ENCODE measurements around the gene CMSS1. TPM values are rescaled to one million over a fixed set of nuclear protein-coding genes. Genes with fewer than 3 reads are reported as not detected.

CMSS1 gene
- total and polyA plus RNA-seq, 2 donors (not counting 1 experiment from before 2014, with no cell fraction given), result 7.3 to 22.8 TPM

- Histone ChIP-seq H3K4me2 (replicated peaks; ENCODE audit: low read depth, low read length, poor library complexity, severe bottlenecking) (no peak overlapping the region), H2AFZ (ENCODE audit: insufficient read depth, low read depth, low read length, poor library complexity, severe bottlenecking) (no peak overlapping the region), H3K4me1 (ENCODE audit: control insufficient read depth in 2 of 2, insufficient read depth in 2 of 2, low read length in 2 of 2) (no peaks in the 10 kb centered on the region), H3K36me3 (replicated peaks in 1 of 2; ENCODE audit: control extremely low read depth in 1 of 2, control insufficient read depth in 1 of 2, extremely low read depth in 1 of 2, insufficient read depth in 2 of 2, low read length in 1 of 2) (no peaks in the 10 kb centered on the region), H3K27ac (ENCODE audit: low read length in 2 of 2) (no peak overlapping the region), H3K79me2 (ENCODE audit: control insufficient read depth, insufficient read depth, low read length) (no peaks in the 10 kb centered on the region), H3K4me3 (ENCODE audit: control extremely low read depth in 1 of 5, extremely low read depth in 1 of 5, insufficient read depth in 1 of 5, low read depth in 2 of 5, low read length in 4 of 5) (no peak overlapping the region), H3K9ac (ENCODE audit: low read length) (no peak overlapping the region), H3K9me3 (ENCODE audit: control extremely low read depth in 1 of 3, control insufficient read depth in 2 of 3, insufficient read depth in 1 of 3, low read length in 2 of 3) (no peaks in the 10 kb centered on the region), H3K27me3 (replicated peaks in 1 of 4; ENCODE audit: control extremely low read depth in 1 of 4, control insufficient read depth in 3 of 4, insufficient read depth in 4 of 4, low read length in 3 of 4) (no peaks in the 10 kb centered on the region), H4K20me1 (ENCODE audit: control insufficient read depth, insufficient read depth, low read length, poor library complexity, severe bottlenecking) (no peaks in the 10 kb centered on the region)
- no peaks in the 10 kb centered on the region for H3K27me3 Mint-ChIP-seq
- CTCF ChIA-PET, result interaction anchor here (1.1 kb wide), 1 partner anchor 294 kb away, joined by 3 read pairs; no protein-coding TSS in a partner anchor
- H3K4me1 Mint-ChIP-seq, result no peaks in the 10 kb centered on the region
- H3K9me3 Mint-ChIP-seq (ENCODE audit: insufficient read depth), result no peaks in the 10 kb centered on the region
- DNase-seq, result no peak
- TF ChIP-seq EZH2 (IDR thresholded peaks at IDR 0.05; ENCODE audit: borderline replicate concordance, insufficient read depth, low read depth, low read length, poor library complexity, severe bottlenecking) (no peak), CTCF (IDR thresholded peaks at IDR 0.05) (no peak)
- POLR2A ChIA-PET, result no interaction called here
- H3K4me3 Mint-ChIP-seq, result no peak overlapping the region
- ATAC-seq (ENCODE audit: low read depth), result no peak
- intact Hi-C loops (cut with micrococcal nuclease), result no loop called here
- 67% methylated on average over 1 of the region's 5 CpGs for WGBS (ENCODE audit: insufficient coverage)
- H3K27ac Mint-ChIP-seq, result no peak overlapping the region
These were observed 307.7 kb downstream of the CMSS1 start for GRCh38 chr3:100125161-100125938.

DNA sequence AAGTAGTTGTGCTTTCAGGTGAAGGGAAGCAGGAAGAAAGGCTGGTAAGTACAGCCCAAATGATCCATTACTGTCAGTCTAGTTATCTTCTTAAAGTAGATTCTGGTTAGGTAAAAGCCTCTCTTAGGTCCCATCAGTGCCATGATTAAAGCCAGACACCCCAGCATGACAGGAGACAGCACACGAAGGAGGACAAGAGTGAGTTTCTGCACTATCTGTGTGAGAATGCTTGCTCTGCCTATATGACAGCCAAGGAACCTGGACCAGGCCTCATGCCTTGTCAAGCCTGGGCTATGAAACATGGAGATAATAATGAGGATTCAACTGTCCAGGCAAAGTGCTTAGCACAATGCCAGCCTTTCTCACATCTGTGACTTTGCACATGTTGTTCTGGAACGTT, 310.1 kb downstream of the CMSS1 start:
- ATAC-seq (ENCODE audit: low read depth) (no peak), DNase-seq (no peak)
- H3K9me3 Mint-ChIP-seq (ENCODE audit: insufficient read depth), result no peaks in the 10 kb centered on the region
- H3K79me2 ChIP-seq (ENCODE audit: control insufficient read depth, insufficient read depth, low read length), result no peaks in the 10 kb centered on the region
- no peak for TF ChIP-seq CTCF (IDR thresholded peaks at IDR 0.05)
- TF ChIP-seq EZH2 (IDR thresholded peaks at IDR 0.05; ENCODE audit: borderline replicate concordance, insufficient read depth, low read depth, low read length, poor library complexity, severe bottlenecking), result no peak
- H4K20me1 ChIP-seq (ENCODE audit: control insufficient read depth, insufficient read depth, low read length, poor library complexity, severe bottlenecking), result no peaks in the 10 kb centered on the region
- 92% methylated on average over 2 of the region's 2 CpGs for WGBS (ENCODE audit: insufficient coverage)
- no peaks in the 10 kb centered on the region for H3K27me3 Mint-ChIP-seq
- CTCF ChIA-PET, result no interaction called here
- no peaks in the 10 kb centered on the region for H3K4me1 Mint-ChIP-seq
- H3K4me3 ChIP-seq (ENCODE audit: control extremely low read depth in 1 of 5, extremely low read depth in 1 of 5, insufficient read depth in 1 of 5, low read depth in 2 of 5, low read length in 4 of 5), result no peak overlapping the region
- H3K27me3 ChIP-seq (replicated peaks in 1 of 4; ENCODE audit: control extremely low read depth in 1 of 4, control insufficient read depth in 3 of 4, insufficient read depth in 4 of 4, low read length in 3 of 4), result no peaks in the 10 kb centered on the region
- H3K36me3 ChIP-seq (replicated peaks in 1 of 2; ENCODE audit: control extremely low read depth in 1 of 2, control insufficient read depth in 1 of 2, extremely low read depth in 1 of 2, insufficient read depth in 2 of 2, low read length in 1 of 2), result no peaks in the 10 kb centered on the region
- H3K27ac ChIP-seq (ENCODE audit: low read length in 2 of 2), result no peak overlapping the region
- H3K4me1 ChIP-seq (ENCODE audit: control insufficient read depth in 2 of 2, insufficient read depth in 2 of 2, low read length in 2 of 2), result no peaks in the 10 kb centered on the region
- POLR2A ChIA-PET, result no interaction called here
- no peak overlapping the region for H3K9ac ChIP-seq (ENCODE audit: low read length)
- H3K27ac Mint-ChIP-seq, result no peak overlapping the region
- no peaks in the 10 kb centered on the region for H3K9me3 ChIP-seq (ENCODE audit: control extremely low read depth in 1 of 3, control insufficient read depth in 2 of 3, insufficient read depth in 1 of 3, low read length in 2 of 3)
- no peak overlapping the region for H2AFZ ChIP-seq (ENCODE audit: insufficient read depth, low read depth, low read length, poor library complexity, severe bottlenecking)
- no peak overlapping the region for H3K4me2 ChIP-seq (replicated peaks; ENCODE audit: low read depth, low read length, poor library complexity, severe bottlenecking)
- intact Hi-C loops (cut with micrococcal nuclease), result no loop called here
- H3K4me3 Mint-ChIP-seq, result no peak overlapping the region

Measured in B cell (primary cell).